Activated T-helper 2 cell treated with anti-CD3 and anti-CD28 coated beads, Interferon-gamma antibody, Interleukin-2, Interleukin-4, amounts not matched to agents 10 μg/mL and 5 μg/mL and 100 μg/mL, durations not matched to agents 14 hours and 24 hours and 36 hours (primary cell): ENCODE measurements around the gene HNF4A. TPM values are rescaled to one million over a fixed set of nuclear protein-coding genes. Genes with fewer than 3 reads are reported as not detected.

Experiments
- DNase-seq: peaks from one replicate; pipeline ENCODE4 v3.0.0; 2021; ENCODE audit warnings: low spot score
- H3K27ac Mint-ChIP-seq: one replicate; pipeline ENCODE4 v1.8.0; 2021; ENCODE audit warnings: mixed read lengths
- H3K27me3 Mint-ChIP-seq: one replicate; pipeline ENCODE4 v1.8.0; 2021; ENCODE audit warnings: low read depth, mixed read lengths
- H3K36me3 Mint-ChIP-seq: one replicate; pipeline ENCODE4 v1.8.0; 2021; ENCODE audit warnings: low read depth, mixed read lengths
- H3K4me1 Mint-ChIP-seq: one replicate; pipeline ENCODE4 v1.8.0; 2021; ENCODE audit warnings: low read depth, mixed read lengths
- H3K4me3 Mint-ChIP-seq: one replicate; pipeline ENCODE4 v1.8.0; 2021; ENCODE audit warnings: low read depth, mild to moderate bottlenecking, moderate library complexity, mixed read lengths
- H3K9me3 Mint-ChIP-seq: one replicate; pipeline ENCODE4 v1.8.0; 2021; ENCODE audit warnings: mixed read lengths
- intact Hi-C: fragments of 100-400 bp; cut with micrococcal nuclease; formaldehyde crosslinking; loops from one replicate; pipeline ENCODE4 v1.15.1; 2023
- total RNA-seq: library from RNA; stranded (reverse); gene quantifications from 2 replicates; pipeline ENCODE4 v1.2.3, GENCODE V29; 2022

Gene HNF4A
- total RNA-seq, 1 donor from 2014 or later, result not detected

DNA sequence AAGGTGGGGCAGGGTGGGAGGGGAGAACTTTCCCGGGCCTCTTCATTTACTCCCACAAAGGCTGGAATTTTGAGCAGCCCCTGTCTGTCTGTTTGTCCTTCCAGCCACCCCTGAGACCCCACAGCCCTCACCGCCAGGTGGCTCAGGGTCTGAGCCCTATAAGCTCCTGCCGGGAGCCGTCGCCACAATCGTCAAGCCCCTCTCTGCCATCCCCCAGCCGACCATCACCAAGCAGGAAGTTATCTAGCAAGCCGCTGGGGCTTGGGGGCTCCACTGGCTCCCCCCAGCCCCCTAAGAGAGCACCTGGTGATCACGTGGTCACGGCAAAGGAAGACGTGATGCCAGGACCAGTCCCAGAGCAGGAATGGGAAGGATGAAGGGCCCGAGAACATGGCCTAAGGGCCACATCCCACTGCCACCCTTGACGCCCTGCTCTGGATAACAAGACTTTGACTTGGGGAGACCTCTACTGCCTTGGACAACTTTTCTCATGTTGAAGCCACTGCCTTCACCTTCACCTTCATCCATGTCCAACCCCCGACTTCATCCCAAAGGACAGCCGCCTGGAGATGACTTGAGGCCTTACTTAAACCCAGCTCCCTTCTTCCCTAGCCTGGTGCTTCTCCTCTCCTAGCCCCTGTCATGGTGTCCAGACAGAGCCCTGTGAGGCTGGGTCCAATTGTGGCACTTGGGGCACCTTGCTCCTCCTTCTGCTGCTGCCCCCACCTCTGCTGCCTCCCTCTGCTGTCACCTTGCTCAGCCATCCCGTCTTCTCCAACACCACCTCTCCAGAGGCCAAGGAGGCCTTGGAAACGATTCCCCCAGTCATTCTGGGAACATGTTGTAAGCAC lies 74.1 kb downstream of the HNF4A start:
- H3K27ac Mint-ChIP-seq, result no peak overlapping the region
- DNase-seq, result no peak

GRCh38 chr20:44430270-44431065 lies 75.0 kb downstream of the HNF4A start:
- intact Hi-C loops, result no loop called here

More for the DNA sequence above, 74.1 kb downstream of the HNF4A start:
- Mint-ChIP-seq H3K27me3 (peaks cover 8% of the 10 kb centered on the region), H3K4me1 (no peaks in the 10 kb centered on the region), H3K36me3 (no peaks in the 10 kb centered on the region), H3K9me3 (no peaks in the 10 kb centered on the region), H3K4me3 (no peak overlapping the region)
- intact Hi-C loops, result no loop called here

DNA sequence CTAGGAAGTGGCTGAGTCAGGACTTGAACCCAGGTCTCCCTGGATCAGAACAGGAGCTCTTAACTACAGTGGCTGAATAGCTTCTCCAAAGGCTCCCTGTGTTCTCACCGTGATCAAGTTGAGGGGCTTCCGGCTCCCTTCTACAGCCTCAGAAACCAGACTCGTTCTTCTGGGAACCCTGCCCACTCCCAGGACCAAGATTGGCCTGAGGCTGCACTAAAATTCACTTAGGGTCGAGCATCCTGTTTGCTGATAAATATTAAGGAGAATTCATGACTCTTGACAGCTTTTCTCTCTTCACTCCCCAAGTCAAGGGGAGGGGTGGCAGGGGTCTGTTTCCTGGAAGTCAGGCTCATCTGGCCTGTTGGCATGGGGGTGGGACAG lies 75.6 kb downstream of the HNF4A start:
- no peaks in the 10 kb centered on the region for H3K9me3 Mint-ChIP-seq
- no peak overlapping the region for H3K4me3 Mint-ChIP-seq
- H3K36me3 Mint-ChIP-seq, result no peaks in the 10 kb centered on the region
- peaks cover 8% of the 10 kb centered on the region for H3K27me3 Mint-ChIP-seq
- H3K4me1 Mint-ChIP-seq, result no peaks in the 10 kb centered on the region
- DNase-seq, result no peak
- intact Hi-C loops, result no loop called here
- H3K27ac Mint-ChIP-seq, result no peak overlapping the region

More at GRCh38 chr20:44430270-44431065, 75.0 kb downstream of the HNF4A start:
- Mint-ChIP-seq H3K27ac (no peak overlapping the region), H3K9me3 (no peaks in the 10 kb centered on the region), H3K27me3 (peaks cover 8% of the 10 kb centered on the region), H3K4me1 (no peaks in the 10 kb centered on the region), H3K36me3 (no peaks in the 10 kb centered on the region), H3K4me3 (no peak overlapping the region)
- DNase-seq, result no peak

DNA sequence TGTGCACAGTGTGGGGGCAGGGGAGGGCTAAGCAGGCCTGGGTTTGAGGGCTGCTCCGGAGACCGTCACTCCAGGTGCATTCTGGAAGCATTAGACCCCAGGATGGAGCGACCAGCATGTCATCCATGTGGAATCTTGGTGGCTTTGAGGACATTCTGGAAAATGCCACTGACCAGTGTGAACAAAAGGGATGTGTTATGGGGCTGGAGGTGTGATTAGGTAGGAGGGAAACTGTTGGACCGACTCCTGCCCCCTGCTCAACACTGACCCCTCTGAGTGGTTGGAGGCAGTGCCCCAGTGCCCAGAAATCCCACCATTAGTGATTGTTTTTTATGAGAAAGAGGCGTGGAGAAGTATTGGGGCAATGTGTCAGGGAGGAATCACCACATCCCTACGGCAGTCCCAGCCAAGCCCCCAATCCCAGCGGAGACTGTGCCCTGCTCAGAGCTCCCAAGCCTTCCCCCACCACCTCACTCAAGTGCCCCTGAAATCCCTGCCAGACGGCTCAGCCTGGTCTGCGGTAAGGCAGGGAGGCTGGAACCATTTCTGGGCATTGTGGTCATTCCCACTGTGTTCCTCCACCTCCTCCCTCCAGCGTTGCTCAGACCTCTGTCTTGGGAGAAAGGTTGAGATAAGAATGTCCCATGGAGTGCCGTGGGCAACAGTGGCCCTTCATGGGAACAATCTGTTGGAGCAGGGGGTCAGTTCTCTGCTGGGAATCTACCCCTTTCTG lies 76.2 kb downstream of the HNF4A start:
- H3K36me3 Mint-ChIP-seq, result no peaks in the 10 kb centered on the region
- intact Hi-C loops, result no loop called here
- no peak for DNase-seq
- peaks cover 8% of the 10 kb centered on the region for H3K27me3 Mint-ChIP-seq
- H3K4me1 Mint-ChIP-seq, result no peaks in the 10 kb centered on the region
- no peak overlapping the region for H3K4me3 Mint-ChIP-seq
- H3K9me3 Mint-ChIP-seq, result no peaks in the 10 kb centered on the region
- H3K27ac Mint-ChIP-seq, result no peak overlapping the region

GRCh38 chr20:44432618-44433577 lies 77.4 kb downstream of the HNF4A start:
- no peaks in the 10 kb centered on the region for H3K4me1 Mint-ChIP-seq
- DNase-seq, result no peak
- H3K4me3 Mint-ChIP-seq, result no peak overlapping the region
- H3K36me3 Mint-ChIP-seq, result no peaks in the 10 kb centered on the region
- H3K27me3 Mint-ChIP-seq, result peaks cover 8% of the 10 kb centered on the region
- no peaks in the 10 kb centered on the region for H3K9me3 Mint-ChIP-seq
- H3K27ac Mint-ChIP-seq, result no peak overlapping the region
- intact Hi-C loops, result no loop called here

DNA sequence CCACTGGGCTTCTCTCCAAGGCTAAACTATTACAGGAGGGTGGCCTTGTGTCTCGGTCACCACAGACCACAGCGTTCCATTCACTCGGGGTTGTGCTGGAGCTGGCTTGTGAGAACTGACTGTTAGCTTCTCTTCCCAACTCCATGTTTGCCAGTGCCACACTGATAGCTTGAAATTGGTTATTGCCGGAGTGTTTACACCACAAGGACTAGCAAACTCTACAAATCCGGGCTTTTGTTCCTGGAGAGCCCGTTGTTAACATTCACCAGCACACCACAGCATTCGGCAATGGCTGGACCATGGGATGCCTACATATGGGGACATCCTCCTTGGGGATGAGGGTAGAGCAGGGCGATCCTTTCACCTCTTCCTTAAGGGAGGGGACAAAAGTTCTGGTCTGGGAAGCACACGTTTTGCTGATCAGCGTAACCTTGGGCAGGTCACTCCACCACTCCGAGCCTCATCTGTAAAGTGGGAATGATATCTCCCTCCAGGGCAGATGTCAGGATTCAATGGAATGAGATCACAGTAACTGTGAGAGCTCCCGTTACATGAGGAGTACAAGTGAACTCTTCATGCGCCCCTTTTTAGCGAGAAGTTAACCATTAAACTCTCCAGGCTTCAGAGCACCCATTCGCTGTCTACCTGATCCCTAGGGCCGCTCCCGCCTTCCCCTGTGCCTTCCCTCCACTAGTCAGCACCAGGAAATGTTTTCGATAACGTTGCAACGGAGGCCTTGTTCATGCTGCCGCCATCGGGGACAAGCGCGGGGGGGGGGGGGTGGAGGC lies 78.4 kb downstream of the HNF4A start:
- Mint-ChIP-seq H3K27ac (no peak overlapping the region), H3K4me1 (no peaks in the 10 kb centered on the region), H3K4me3 (no peak overlapping the region), H3K9me3 (no peaks in the 10 kb centered on the region), H3K36me3 (no peaks in the 10 kb centered on the region), H3K27me3 (peaks cover 8% of the 10 kb centered on the region)
- intact Hi-C loops, result no loop called here
- no peak for DNase-seq

- H3K27ac Mint-ChIP-seq, result no peak overlapping the region
- intact Hi-C loops, result no loop called here
- no peaks in the 10 kb centered on the region for H3K4me1 Mint-ChIP-seq
- H3K9me3 Mint-ChIP-seq, result no peaks in the 10 kb centered on the region
- DNase-seq, result no peak
- H3K36me3 Mint-ChIP-seq, result no peaks in the 10 kb centered on the region
- no peak overlapping the region for H3K4me3 Mint-ChIP-seq
- peaks cover 8% of the 10 kb centered on the region for H3K27me3 Mint-ChIP-seq
Observed at GRCh38 chr20:44435630-44436335, 80.3 kb downstream of the HNF4A start.

GRCh38 chr20:44436393-44436792 lies 80.9 kb downstream of the HNF4A start:
- no peaks in the 10 kb centered on the region for H3K36me3 Mint-ChIP-seq
- no peaks in the 10 kb centered on the region for H3K4me1 Mint-ChIP-seq
- intact Hi-C loops, result no loop called here
- H3K4me3 Mint-ChIP-seq, result no peak overlapping the region
- no peaks in the 10 kb centered on the region for H3K9me3 Mint-ChIP-seq
- H3K27ac Mint-ChIP-seq, result no peak overlapping the region
- no peak for DNase-seq
- H3K27me3 Mint-ChIP-seq, result peaks cover 8% of the 10 kb centered on the region

DNA sequence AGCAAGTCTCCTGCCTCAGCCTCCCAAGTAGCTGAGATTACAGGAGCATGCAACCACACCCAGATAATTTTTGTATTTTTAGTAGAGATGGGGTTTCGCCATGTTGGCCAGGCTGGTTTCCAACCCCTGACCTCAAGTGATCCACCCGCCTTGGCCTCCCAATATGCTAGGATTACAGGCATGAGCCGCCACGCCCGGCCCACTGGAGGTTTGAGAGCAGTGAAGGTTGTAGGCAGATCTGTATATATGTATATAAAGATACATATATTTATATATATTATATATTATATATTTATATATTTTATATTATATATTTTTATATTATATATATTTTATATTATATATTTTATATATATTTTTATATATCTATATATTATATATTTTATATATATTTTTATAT lies 82.0 kb downstream of the HNF4A start:
- no peaks in the 10 kb centered on the region for H3K4me1 Mint-ChIP-seq
- H3K27ac Mint-ChIP-seq, result no peak overlapping the region
- intact Hi-C loops, result no loop called here
- no peak overlapping the region for H3K4me3 Mint-ChIP-seq
- peaks cover 3% of the 10 kb centered on the region for H3K27me3 Mint-ChIP-seq
- no peaks in the 10 kb centered on the region for H3K36me3 Mint-ChIP-seq
- no peaks in the 10 kb centered on the region for H3K9me3 Mint-ChIP-seq
- no peak for DNase-seq

DNA sequence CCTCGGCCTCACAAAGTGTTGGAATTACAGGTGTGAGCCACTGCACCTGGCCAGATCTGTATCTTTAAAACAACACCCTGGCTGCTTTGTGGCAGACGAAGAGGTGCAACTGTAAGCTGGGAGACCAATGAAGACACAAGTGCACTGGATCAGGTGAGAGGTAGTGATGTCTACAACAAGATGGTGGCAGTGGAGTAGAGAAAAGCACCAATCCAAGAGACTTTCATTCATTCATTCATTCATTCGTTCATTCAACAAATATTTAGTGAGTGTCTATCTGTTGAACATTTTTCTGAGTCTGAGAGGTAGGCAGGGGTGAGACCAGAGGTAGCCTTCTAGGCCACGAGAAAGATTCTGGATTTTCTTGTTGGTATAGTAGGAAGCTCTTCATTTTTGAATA lies 83.3 kb downstream of the HNF4A start:
- Mint-ChIP-seq H3K36me3 (no peaks in the 10 kb centered on the region), H3K27ac (no peak overlapping the region), H3K27me3 (no peaks in the 10 kb centered on the region), H3K9me3 (no peaks in the 10 kb centered on the region), H3K4me3 (no peak overlapping the region), H3K4me1 (no peaks in the 10 kb centered on the region)
- intact Hi-C loops, result no loop called here
- DNase-seq, result no peak

DNA sequence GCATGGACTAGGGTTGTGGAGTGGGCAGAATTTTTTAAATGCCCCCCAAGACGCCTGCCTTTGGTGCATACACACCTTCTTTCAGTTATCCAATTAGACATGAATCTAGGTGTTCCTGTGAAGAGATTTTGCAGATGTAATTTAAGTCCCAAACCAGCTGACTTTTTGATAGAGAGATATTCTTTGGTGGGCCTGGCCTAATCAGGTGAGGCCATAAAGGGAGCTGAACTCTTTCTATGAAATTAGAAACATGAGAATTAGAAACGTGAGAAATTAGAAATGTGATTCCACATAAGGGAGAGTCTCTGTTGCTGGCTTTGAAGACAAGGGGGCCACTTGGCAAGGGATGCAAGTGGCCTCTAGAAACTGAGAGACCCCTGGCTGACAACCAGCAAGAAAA lies 83.8 kb downstream of the HNF4A start:
- no peaks in the 10 kb centered on the region for H3K27me3 Mint-ChIP-seq
- no peaks in the 10 kb centered on the region for H3K4me1 Mint-ChIP-seq
- H3K27ac Mint-ChIP-seq, result no peak overlapping the region
- intact Hi-C loops, result no loop called here
- H3K9me3 Mint-ChIP-seq, result no peaks in the 10 kb centered on the region
- no peak for DNase-seq
- no peak overlapping the region for H3K4me3 Mint-ChIP-seq
- no peaks in the 10 kb centered on the region for H3K36me3 Mint-ChIP-seq
